RCC 7860 (cell line): ENCODE results near the gene MBD5.
"Not testable (repeated sequence)": the region's sequence is repeated elsewhere in the genome, so short reads cannot be mapped to it uniquely, and the experiment has no call there.

Experiments
- DNase-seq: peaks from one replicate; pipeline ENCODE4 v3.0.0-alpha.2; 2015; ENCODE audit warnings: low spot score
- FAIRE-seq: peaks from 2 replicates; lab custom pipeline; 2012; peaks lifted over from hg19 to GRCh38; lab: Jason Lieb, UNC

The MBD5 gene

DNA sequence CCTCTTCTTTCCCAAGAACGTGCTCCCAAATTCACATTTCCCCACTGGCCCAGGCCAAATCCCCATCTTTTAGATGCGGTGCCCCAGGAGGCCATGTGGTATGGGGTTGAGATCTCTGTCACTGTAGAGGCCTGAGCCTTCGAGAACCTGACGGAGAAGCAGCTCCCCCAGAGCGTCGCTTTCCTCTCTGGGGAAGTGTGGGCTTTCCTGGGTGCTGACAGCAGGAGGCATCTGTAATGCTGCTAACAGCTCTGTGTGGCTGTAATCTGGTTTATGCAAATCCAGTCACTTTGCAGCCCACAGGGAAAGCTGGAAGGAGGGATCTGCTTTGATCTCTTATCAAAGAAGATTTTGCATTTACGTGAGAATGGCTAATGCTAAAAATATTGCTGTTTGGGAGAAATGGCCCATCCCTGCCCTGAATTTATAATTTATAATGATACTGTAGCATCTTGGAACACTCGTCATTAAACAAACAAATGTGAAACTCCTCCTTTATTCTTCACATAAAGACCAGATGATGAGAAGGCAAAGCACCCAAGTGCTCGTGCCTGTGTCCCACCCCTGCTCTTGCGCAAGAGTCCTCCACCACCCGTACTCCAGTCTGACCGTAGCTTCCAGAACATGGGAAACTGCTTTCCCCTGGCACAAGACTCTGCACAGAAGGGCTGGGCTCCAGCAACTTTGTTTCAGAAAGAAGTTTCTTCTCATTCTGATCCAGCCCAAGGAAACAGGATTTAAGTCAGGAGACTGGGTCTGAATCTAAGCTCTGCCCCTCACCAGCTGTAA lies 513.7 kb downstream of the MBD5 start:
- no peak for FAIRE-seq
- DNase-seq, result no peak

DNA sequence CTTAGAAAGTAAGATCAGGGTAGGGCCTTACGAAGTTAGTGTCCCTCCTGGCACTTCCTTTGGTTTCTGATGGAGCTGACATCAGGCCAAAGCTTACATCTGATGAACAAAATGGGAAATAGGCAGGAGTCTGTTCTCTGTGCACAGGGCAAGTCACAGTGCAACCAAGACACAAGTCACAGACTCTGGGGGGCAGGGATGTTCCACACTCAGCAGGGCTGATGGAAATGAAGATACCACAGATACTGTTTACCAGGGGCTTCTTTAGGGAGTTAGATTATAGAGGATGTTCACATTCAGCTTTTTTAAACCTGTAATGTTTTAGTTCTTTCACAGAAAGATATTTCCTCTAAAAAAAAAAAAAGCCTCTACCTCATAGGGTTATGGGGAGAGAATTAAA lies 517.5 kb downstream of the MBD5 start:
- FAIRE-seq, result no peak

DNA sequence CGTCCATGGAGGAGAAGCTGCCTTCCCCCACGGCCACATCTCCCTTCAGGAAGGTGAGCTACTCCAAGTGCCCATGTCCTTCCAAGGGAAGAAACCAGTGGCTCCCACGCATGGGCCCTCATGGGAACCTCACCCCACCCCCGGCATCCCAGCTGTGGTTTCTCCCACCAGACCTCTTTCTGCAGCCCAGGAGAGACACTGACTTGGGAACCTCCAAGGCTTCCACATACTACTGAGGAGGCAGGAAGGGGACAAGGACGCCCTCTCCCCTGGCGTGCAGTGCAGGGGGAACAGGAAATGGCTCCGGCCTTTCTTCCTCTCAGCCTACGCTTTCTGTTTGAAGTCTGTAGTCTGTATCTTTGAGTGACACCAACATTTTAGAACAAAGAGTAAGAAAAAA lies 519.1 kb downstream of the MBD5 start:
- no peak for DNase-seq

More for the DNA sequence above, 517.5 kb downstream of the MBD5 start:
- no peak for DNase-seq

DNA sequence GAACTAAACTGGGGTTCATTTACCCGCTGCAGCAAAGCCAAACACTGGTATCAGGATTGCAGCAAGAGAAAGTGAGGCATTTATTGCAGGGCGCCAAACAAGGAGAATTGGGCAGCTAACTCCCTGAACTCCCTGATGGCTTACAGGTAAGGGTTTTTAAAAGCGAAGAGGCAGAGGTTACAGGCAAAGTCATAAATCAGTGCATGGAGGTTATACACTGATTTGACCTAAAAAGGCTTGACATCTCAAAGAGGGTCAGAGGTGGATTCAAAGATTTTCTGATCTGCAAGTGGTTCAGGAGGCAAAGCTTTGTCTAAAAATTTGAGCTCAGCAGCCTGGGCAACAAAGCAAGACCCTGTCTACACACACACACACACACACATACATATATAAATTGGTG lies 520.9 kb downstream of the MBD5 start:
- DNase-seq (no peak), FAIRE-seq (no peak)

More for the DNA sequence above, 519.1 kb downstream of the MBD5 start:
- FAIRE-seq, result no peak

DNA sequence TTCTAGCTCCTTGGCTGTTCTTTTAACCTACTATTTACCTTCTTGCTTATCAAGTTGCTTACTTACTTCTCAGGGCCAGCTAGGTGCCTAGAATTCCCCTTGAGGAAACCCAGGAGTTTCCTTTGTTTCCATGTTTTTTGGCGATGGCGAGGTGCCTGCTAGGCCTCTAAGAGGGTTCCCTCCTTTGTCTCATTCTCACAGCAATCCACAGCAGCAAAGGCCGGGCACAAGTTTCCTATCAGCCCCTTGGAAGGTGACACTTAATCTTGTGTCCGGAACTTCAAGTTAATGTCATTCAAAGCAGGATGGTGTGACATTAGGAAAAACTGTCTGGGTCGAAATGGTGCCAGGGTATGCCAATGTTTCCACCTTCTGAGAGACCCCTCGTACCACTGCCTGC lies 521.7 kb downstream of the MBD5 start:
- no peak for FAIRE-seq
- DNase-seq, result no peak

DNA sequence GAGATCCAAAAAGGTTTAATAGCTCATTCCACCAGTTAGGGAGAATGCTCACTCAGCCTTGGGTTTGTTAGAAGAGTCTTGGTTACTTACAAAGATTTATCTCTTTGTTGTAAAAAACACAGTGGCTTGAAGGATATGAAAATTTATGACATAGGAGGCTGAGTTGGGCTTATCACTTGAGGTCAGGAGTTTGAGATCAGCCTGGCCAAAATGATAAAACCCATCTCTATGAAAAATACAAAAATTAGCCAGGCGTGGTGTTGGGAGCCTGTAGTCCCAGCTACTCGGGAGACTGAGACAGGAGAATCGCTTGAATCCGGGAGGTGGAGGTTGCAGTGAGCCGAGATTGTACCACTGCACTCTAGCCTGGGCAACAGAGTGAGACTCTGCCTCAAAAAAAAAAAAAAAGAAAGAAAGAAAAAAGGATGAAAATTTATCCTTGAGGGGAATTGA lies 522.2 kb downstream of the MBD5 start:
- not testable (repeated sequence) for DNase-seq, FAIRE-seq

DNA sequence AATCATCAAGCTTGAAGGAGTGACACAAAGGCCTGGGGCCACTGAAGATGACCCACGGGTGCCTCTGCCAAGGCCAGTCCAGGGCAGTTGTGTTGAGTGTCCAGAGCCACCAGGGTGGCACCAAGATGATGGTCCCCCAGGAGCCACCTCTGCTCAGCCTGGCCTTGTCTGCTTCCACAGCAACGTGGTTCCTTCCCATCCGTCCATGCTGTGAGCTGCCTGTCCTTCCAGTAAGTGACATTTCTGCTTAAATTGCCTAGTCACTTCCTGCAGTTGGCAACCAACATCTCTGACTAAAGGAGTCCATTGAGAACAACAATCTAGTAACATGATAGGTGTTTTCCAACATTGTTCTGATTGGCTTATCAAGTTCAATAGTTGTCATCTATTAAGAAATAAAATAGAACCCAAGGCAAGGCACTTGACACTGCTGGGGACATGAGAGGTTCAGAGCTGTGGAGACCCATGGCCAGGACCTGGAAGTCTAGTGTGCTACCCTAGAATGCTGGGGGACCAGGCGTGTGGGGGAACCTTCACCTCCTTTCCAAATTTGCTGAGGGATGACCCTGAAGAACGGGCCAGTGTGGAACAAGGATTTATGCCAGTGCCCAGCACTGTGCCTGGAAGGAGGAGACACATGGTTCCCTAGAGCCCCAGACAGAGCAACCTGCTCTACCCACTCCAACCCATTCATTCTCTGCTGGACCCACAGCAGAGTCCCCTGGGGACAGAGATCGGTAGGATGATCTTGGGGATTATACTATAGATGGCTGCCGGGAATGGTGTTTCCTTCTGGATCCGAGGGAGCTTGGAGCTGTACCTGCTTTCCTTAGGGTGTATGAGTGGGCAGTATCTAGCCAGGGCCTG lies 524.7 kb downstream of the MBD5 start:
- DNase-seq (no peak), FAIRE-seq (no peak)

DNA sequence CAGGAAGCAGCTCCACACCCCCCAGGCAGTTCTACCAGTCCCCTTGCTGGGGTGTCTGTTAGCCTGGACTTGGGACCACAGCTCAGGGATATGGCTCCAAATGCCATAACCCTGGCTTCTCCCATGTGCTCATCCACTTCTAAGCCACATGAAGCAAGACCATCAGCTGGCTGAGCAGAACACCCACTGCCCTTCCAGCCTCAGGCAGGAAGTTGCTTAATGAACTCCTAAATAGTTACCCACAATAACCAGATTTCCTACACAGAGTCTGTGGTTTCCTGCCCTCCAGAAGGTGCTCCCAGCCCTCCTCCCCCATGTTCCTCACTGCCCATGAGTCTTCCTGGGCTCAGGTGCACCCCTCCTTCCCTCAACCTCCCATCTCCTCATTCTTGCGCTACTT lies 525.4 kb downstream of the MBD5 start:
- no peak for DNase-seq
- FAIRE-seq, result no peak

DNA sequence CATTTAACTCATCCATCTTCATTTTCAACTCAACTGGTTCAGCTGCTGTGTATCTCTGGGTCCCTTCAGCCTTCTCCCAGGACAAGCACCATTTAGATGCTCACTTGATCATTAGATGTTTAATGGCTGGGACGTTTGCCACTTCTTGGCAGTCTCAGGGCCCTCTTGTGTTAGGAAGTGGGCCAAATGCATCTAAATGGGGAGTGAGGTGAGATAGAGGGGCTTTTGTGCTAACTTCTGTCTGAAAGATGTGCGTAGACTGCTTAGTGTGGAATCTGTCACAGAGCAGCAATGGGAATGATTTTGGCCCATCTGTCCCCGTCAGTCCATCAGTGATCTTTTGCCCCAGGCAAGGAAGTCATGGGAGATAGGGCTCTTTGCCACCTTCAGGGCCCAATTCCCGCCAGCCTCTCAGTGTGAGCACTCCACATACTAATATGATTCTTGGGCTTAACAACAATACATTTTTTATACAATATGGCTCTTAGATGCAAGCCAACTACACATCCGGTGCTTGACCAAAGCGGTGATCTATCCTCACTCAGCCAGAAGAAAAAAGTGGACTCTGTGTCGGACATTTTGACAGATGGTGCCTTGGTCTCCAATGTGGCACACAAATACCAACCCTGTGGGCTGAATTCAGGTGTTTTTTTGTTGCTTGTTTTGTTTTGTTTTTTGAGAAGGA lies 528.0 kb downstream of the MBD5 start:
- DNase-seq (no peak), FAIRE-seq (no peak)

DNA sequence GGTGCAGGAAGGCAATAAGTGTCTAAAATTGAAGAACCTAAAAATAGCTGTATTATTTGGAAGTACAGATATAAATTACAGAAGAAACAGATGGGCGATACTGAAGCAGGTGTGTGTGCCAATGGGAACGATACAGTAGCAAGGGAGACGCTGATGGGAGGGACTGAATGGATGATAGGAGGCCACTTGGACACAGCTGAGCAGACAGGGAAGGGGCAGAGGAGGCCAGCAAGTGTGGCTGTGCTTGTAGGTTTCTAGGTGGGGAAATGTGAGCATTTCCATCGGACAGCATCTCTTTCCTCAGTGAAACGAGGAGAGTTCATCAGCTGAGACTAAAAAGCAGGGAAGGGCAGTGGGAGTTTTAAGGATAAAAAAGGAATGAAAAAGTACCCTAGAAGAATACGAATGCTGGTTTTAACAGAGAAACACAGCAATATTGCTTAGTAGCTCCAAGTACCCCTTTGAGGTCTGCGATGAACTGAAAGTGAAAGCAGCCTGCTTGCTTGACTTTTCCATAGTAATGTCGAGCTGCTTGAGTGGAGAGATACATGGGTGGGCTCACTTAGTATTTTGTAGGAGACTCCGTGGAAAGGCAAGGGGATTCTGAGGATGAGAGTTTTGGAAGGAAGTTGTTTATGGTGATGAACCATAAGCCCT lies 531.9 kb downstream of the MBD5 start:
- DNase-seq, result no peak
- FAIRE-seq, result no peak

DNA sequence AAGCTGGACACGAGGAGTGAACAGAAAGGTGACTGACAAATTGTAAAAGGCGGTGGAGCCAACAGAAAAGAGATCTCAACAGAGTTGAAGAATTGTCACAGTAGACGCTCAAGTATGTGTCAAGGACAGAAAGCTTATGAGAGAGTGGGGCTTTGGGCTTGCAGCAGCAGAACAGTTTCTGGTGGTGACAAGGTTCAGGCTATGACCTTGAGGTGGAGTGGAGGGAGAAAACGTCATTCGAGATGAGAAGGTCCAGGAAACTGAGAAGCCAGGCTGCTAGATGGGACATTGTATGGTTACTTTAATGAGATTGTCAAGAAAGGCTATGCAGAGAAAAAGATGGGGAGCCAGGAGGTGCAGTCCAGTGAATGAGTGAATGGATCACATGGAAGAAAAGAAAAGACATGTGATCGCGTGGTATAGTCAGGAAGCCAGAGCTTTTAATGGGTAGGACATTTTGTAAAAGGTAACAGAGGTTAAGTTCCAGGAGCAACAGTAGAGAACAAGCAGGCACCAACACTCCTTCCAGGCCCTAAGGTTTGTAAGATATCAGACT lies 532.5 kb downstream of the MBD5 start:
- FAIRE-seq (no peak), DNase-seq (no peak)

DNA sequence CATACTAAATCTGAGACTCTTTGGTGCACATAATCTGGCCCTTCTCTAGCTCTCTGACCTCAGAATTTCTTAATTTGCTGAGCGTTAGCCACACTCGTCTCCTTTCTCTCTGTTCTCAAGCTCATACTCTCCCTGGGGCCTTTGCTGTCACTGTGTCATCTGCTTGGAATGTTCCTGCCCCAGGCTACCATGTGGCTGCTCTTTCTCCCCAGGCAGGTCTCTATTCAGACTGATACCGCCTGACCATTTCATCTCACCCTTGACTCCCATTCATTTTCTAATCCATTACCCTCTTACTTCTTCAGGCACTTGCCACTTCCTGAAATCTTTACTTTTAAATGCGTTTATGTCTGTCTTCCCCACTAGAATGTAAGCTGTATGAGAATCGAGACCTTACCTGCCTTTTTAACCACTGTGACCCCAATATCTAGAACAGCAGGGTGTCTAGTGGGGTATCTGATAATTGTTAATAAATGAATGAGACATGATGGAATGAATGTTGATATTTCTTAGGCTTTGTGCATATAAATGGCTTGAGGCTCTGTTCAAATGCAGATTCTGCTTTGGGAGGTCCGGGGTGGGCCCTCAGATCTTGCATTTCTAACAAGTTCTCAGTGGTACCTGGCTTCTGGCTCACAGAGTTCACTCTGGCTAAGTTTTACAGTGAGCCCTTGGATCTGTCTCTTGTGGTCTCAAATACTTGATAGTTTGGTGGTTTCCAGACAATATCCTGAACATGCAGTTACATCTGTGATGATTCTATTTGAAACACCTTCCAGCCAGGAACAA lies 533.8 kb downstream of the MBD5 start:
- DNase-seq, result peak; percentile 9
- FAIRE-seq, result no peak

DNA sequence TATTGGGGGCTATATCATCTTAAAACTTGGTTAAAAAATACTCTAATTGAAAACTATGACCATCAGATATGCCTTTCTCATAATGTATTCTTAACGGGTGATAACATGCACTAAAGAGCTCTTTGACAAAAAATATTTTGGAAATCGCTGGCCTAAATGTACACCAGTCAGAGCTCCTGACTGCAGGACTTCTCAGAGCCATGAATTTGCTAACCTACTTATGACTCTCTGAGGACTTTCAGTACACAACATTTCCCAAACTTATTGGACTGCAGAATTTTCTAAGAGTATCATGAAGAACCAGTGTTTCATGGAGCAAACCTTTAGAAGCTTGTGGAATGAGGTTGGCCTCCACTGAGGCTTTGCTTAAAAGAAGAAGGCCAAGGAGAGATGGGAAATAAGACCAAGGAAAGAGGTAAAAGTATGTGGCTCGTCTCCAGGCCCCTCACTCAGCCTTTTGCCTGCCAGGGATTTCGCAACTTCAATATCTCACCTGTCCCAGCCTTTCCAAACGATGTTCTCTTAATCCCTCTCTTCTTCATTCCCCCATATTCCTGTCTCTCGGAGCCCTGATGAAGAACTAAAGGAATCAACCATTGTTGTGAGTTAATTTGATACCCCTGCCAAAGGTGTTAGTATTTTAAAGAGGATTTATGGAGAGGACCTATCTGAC lies 534.9 kb downstream of the MBD5 start:
- DNase-seq (no peak), FAIRE-seq (no peak)

DNA sequence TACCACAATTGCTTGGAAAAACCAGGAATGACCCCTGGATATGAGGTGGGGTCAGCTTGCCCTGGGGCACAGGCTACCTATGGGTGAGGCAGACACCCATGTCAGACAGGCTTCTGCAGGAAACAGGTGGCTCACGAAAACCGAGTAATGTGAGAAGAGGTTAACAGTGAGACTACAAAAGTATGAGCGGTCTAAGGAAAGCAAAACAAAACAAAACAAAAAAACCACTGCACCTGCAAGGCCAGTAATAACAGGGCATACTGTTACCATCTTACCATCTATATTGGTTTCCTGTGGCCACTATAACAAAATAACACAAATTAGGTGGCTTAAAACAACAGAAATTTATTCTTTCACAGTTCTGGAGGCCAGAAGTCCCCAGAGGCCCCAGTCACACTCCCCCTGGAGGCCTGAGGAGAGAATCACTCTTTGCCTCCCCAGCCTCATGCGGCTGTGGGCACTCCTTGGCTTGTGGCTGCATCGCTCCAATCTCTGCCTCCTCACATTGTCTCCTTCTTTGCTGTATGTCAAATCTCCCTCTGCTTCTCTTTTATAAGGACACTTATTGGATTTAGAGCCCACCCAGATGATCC lies 537.0 kb downstream of the MBD5 start:
- DNase-seq, result no peak
- no peak for FAIRE-seq

DNA sequence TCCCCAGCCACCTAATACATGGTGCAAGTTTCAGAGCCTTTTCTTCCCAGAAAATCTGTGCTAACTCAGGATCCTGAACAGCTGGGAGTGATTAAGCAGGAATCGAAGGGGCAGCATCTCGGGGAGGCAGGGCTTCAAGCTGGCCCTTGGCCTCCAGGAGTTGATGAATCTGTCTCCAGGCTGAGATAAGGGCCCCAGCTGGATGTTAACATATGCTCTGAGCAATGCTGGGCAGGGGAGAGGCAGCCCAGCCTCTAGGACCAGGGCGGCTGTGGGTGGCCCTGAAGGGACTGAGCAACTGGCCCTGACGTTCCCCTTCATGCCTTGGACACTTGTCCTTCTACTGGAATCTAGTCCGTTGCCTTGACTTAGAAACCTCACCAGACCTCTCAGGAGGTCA lies 539.6 kb downstream of the MBD5 start:
- DNase-seq (no peak), FAIRE-seq (no peak)

DNA sequence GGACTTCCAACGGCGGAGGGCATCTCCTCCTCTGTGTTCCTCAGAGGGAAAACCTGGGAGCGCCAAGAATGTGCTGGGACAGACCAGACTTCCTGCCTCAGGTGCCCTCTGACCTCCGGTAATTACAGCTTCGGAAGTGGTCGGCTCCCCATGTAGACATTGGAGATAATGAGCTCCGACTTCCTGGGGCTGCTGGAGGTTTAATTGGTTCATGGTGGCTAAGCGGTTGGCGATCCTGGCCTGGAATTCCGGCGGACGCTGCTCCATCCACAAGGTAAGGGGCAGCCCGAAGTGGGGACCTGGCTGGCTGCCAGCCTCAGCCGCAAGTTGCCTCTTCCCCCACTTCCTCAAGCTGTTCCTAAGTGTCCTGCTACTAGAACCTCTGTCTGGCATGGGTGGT lies 540.5 kb downstream of the MBD5 start:
- no peak for FAIRE-seq
- no peak for DNase-seq

DNA sequence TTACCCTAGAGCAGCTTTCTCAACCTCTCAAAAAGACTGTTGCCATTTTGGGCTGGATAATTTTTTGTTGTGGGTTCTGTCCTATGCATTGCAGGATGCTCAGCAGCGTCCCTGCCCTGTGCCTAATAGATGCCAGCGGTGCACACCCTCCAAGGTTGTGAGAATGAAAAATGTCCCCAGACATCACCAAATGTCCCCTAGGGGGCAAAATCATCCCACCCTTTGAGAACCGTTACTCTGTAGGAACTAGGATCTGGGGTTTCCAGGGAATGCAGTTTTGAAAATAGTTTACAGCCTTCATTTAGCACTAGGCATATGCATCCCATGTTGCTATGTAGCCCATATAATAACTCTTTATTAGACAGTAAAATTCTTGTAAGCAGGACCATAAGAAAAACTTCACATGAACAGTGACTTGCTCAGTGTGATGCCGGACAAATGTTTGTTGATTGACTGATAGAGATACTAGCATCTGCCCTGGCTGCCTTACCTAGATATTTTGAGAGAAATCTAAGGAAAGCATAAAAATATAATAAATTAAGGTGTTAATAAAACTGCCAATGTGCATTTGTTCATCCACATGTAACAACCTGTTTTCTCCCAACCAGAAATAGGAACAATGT lies 544.5 kb downstream of the MBD5 start:
- FAIRE-seq, result no peak
- no peak for DNase-seq
